ENCODE results near the gene NFKB2.

The NFKB2 gene

DNA sequence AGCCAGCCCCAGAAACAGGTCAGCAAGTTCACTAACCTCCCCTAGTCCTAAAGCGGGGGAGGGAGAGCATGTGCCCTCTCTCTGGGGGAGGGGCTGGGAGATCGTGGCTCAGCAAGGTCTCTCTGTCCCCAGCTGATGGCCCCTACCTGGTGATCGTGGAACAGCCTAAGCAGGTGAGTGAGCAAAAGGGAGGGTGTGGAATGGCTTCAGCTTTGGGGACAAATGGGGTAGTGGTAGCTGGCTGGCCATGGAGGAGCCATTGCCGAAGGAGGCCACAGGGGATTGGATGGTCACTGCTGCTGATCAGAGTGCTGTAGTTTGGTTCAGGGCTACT lies 779 bp downstream of the NFKB2 start:
- no peak for DNase-seq

DNA sequence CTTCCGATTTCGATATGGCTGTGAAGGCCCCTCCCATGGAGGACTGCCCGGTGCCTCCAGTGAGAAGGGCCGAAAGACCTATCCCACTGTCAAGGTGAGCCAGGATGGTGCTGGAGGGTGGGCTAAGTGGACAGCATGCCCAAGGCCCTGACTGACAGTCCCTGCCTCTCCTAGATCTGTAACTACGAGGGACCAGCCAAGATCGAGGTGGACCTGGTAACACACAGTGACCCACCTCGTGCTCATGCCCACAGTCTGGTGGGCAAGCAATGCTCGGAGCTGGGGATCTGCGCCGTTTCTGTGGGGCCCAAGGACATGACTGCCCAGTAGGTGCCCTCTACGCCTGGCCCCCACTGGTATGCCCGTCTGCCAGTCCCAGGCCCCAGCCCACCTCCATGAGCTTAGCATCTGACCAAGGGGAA lies 1.2 kb downstream of the NFKB2 start:
- DNase-seq = no peak

DNA sequence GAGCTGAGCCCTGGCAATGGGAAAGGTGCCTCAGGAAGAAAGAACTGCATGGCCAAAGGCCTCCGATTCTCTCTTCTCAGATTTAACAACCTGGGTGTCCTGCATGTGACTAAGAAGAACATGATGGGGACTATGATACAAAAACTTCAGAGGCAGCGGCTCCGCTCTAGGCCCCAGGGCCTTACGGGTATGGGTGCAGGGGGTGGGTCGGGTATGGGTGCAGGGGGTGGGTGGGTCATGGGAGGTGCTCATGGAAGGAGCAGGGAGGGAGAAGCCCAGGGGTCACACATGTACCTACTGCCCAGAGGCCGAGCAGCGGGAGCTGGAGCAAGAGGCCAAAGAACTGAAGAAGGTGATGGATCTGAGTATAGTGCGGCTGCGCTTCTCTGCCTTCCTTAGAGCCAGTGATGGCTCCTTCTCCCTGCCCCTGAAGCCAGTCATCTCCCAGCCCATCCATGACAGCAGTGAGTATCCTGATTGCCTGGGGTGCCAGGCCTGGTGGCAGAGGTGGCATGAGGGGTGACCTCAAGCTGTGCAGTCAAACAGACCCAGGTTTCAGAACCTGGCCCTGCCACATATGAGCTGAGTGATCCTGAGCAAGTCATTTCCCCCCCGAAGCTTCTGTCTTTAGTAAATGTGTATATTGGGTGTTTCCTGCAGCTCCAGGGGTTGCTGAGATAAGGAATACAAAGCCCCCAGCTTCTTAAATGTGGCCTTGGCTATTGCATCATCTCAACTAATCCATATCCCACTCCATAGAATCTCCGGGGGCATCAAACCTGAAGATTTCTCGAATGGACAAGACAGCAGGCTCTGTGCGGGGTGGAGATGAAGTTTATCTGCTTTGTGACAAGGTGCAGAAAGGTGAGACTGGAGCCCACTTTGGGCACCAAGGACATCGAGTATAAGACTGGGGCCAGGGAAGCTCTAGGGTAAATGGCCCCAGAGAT lies 2.0 kb downstream of the NFKB2 start:
- DNase-seq = no peak

DNA sequence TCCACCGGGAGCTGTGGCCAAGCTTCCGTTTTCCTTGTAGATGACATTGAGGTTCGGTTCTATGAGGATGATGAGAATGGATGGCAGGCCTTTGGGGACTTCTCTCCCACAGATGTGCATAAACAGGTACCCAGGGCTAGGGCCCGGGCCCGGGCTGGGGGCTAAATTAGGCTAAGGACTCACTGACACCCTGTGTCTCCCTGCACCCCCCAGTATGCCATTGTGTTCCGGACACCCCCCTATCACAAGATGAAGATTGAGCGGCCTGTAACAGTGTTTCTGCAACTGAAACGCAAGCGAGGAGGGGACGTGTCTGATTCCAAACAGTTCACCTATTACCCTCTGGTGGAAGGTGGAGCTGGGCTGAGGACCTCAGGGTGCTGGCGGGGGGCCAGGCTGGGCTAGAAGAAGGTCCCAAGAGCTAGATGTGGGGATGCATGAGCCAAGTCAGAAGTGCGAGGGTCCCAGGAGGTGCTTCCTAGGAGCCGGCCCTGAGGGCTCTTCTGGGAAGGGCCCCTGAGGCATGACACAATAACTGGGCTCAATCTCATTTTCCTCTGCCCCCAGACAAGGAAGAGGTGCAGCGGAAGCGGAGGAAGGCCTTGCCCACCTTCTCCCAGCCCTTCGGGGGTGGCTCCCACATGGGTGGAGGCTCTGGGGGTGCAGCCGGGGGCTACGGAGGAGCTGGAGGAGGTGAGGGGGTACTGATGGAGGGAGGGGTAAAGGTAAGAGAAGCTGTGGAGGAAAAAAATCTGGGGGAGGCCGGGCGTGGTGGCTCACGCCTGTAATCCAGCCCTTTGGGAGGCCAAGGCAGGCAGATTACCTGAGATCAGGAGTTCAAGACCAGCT lies 2.9 kb downstream of the NFKB2 start:
- no peak for DNase-seq

DNA sequence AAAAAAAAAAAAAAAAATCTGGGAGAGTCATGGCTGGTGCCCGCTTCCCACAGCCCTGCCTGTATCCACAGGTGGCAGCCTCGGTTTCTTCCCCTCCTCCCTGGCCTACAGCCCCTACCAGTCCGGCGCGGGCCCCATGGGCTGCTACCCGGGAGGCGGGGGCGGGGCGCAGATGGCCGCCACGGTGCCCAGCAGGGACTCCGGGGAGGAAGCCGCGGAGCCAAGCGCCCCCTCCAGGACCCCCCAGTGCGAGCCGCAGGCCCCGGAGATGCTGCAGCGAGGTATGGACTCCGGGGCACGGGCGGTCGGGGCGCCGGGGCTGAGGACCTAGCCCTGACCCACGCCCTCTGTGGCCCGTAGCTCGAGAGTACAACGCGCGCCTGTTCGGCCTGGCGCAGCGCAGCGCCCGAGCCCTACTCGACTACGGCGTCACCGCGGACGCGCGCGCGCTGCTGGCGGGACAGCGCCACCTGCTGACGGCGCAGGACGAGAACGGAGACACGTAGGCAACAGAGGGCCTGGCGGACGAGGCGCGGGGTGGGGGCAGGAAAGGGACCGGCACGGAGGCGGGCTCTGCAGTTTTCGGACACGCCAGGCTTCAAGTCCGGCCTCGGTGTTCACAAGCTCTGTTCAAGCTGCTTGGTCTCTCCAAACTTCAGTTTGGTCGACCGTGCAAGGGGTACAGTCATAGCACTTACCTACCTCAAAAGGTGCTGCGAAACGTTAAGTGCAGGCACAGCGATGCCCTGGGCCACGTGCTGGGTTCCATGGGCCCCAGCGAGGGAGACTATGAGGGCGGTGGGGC lies 3.9 kb downstream of the NFKB2 start:
- no peak for DNase-seq

DNA sequence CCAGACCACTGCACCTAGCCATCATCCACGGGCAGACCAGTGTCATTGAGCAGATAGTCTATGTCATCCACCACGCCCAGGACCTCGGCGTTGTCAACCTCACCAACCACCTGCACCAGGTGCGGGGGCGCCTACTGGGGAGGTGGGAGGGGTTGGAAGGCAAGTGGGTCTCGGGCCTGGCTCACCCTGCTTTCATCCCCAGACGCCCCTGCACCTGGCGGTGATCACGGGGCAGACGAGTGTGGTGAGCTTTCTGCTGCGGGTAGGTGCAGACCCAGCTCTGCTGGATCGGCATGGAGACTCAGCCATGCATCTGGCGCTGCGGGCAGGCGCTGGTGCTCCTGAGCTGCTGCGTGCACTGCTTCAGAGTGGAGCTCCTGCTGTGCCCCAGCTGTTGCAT lies 4.6 kb downstream of the NFKB2 start:
- DNase-seq = no peak

DNA sequence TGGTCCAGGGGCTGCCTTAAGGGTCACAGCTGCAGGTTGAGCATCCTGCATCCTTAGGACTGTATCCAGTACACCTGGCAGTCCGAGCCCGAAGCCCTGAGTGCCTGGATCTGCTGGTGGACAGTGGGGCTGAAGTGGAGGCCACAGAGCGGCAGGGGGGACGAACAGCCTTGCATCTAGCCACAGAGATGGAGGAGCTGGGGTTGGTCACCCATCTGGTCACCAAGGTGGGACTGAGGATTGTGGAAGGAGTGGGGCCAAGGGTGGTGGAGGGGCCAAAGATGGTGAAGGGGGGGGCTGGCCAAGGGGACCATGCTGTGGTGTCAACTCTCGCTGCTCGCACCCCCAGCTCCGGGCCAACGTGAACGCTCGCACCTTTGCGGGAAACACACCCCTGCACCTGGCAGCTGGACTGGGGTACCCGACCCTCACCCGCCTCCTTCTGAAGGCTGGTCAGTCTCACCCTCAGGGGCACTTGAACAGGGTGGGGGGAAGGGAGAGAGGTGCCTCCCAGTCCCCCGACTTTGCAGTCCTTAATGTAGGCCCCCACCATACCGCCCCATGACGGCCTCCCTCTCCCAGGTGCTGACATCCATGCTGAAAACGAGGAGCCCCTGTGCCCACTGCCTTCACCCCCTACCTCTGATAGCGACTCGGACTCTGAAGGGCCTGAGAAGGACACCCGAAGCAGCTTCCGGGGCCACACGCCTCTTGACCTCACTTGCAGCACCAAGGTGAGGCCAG lies 5.3 kb downstream of the NFKB2 start:
- DNase-seq = no peak

DNA sequence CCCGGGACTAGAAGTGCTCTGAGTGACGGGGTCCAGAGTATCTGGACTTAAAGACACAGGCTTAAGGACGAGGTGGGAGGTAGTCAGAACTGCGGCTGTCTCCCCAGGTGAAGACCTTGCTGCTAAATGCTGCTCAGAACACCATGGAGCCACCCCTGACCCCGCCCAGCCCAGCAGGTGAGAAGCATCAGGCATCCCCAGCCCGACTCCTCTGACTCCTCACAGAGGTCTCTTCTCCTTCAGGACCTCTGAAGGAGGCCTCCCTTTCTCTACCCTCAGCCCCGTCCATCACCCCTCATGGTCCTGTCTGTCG lies 5.8 kb downstream of the NFKB2 start:
- DNase-seq = no peak

DNA sequence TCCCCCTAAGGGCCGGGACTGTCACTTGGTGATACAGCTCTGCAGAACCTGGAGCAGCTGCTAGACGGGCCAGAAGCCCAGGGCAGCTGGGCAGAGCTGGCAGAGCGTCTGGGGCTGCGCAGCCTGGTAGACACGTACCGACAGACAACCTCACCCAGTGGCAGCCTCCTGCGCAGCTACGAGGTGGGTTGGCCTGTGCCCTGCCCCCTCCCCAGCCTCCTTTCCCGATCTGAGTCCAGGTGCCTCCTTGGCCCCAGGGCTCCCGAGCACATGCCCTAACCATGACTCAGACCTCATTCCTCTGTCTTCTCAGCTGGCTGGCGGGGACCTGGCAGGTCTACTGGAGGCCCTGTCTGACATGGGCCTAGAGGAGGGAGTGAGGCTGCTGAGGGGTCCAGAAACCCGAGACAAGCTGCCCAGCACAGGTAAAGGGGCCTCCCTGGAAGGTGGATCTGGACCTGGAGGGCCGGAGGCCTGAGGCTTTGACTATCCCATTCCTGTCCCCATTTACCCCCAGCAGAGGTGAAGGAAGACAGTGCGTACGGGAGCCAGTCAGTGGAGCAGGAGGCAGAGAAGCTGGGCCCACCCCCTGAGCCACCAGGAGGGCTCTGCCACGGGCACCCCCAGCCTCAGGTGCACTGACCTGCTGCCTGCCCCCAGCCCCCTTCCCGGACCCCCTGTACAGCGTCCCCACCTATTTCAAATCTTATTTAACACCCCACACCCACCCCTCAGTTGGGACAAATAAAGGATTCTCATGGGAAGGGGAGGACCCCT lies 6.4 kb downstream of the NFKB2 start:
- DNase-seq = no peak

DNA sequence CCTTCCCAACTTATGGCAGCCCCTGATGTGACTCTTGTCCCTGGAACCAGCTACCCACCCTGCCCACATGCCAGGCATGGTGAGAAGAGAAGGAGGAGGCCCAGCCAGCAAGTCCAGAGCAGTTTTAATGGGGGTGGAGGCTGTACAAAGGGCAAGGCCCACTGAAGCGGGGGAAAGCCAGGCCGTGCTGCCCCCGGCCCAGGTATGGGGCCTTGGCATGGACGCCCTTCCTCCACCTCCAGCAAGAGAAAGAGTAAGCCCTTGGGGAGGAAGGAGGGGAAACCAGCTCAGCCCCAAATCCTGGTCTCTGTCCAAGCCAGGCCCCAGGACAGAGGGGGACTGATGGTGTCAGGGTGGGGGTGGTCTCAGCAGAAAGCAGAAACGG lies 7.0 kb downstream of the NFKB2 start:
- no peak for DNase-seq

DNA sequence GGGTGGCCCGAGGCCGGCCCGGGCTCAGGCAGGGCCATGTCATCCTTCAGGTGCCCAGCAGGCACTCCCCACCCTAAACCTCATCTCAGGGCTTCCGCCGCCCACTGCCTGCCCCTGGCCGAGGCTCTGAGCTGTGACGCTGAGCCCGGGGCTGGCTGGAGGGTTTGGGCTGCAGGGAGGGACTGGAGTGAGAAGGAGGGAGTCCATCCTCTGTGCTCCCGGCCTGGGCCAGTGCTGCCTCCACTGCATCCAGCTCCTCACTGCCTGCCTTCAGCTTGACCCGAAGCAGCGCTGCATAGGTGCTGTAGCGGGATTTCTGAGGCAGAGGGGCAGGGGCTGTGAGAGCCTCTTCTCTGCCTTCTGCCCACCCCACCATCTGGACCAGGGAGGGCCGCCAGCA lies 7.6 kb downstream of the NFKB2 start:
- DNase-seq = no peak

DNA sequence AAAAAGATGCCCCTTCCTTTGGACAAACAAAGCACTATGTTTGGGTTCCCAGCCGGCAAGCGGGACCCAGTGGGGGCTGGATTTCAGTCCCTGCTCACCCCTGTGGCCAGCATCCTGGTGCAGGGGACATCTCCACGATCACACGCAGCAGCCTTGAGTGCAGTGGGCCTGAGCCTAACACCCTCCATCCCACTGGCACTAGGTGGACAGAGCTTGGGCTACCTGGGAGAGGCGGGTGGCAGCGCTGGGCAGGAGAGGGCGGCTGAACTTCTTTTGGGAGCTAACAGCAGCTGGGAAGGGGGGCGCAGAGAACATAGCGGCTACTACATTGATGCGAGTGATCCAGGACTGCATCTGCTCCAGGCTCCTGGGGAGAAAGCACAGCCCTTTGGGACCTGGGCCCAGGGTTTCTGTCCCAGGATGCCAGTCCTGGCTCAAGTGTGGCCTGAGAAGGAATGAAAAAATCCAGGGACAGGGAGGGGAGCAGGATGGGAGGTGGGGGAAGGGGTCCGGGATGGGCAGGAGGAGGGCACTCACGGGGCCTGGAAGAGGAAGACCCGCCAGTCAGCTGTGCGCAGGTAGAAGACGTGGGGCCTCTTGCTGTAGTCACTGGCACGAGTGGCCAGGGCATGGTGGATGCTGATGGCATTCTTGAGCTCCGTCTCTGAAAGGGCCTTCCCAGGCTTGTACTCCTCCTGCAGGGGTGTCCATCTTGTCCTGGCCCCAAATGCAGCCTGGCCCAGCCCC lies 9.0 kb downstream of the NFKB2 start:
- DNase-seq = no peak

DNA sequence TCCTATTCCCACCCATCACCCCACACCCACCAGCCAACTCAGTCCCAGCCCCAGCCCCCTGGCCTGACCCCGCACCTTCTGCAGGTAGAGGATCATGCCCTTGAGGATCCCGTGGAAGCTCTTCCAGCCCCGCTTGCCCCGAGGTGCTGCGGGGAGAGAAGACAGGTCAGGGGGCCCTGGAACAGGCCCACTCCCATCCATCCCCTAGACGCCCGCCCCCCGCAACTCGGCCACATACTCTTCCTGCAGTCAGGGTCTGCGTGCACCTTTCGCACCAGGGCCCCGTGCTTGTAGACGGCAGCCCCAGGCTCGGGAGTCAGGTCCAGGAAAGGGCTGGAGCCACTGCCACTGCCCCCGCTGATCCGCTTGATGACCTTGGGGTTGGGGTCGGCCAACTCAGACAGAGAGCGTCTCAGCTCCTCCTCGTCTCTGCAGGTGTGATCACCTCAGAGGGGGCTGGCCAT lies 9.6 kb downstream of the NFKB2 start:
- no peak for DNase-seq

DNA sequence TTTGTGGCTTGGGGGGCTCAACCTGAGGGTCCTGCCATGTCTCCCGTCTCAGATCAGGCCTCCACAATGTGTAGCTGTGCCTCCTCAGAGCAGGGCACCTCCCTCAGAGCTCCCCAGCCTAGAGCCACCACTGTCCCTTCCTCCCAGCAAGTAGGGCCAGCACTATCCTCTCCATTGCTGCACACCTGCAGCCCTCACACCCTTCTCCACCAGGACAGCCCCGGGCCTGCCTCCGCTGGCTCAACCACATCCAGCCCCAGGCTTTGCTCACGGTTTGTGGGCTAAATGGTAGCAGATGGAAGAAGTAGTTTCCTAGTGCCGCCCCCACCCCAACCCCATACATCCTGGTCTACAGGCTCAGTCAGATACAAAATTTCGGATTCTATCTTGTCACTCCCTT lies 10.1 kb downstream of the NFKB2 start:
- DNase-seq = no peak

DNA sequence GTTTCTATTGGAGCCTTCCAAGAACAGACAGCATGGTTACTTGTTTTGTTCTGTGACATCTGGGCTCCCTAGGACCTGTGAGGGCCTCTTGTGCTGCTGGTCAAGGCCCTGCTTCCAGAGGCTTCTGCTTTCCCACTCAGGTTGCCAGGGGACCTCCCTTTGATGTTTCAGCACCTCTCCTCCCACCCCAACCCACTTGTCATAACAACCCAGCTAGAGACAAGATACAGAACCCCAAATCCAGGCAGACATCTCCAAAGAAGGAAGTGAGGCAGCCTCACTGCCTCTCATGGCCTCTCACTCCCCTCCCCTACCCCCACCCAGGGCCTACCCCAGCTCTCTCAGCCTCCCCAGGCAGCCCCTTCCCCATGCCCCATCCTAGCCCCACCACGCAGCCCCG lies 11.3 kb downstream of the NFKB2 start:
- no peak for DNase-seq

DNA sequence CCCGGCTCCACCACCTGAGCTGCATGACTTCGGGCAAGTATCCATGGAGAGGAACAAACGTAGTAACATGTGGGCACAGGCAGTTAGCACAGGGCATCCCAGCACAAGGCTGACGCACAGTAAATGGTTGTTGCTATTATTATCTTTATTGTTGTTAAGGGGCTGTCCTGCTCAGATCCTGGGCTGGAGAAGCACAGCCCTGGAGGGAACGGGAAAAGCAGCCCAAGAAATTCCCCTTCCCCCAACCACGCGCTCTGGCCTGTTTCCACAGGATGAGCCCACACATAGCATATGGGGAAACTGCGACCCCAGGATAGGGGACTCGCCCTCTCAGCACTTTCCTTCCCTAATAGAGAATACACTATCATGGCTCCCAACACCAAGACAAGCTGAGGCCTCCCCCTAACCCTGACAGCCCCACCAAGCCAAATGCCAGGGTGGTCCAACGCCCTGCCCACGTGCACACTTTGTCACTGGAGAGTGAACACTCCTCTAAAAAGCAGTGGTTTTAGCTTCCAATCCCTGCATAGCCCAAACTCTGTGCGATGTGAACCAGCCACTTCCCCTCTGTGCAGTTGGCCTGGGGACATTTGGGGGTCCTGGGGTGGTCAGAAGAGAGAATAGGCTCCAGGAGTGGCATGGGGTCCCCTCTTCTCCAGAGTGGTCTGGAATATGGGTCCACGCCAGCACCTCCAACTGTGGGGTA lies 12.1 kb downstream of the NFKB2 start:
- DNase-seq = no peak

DNA sequence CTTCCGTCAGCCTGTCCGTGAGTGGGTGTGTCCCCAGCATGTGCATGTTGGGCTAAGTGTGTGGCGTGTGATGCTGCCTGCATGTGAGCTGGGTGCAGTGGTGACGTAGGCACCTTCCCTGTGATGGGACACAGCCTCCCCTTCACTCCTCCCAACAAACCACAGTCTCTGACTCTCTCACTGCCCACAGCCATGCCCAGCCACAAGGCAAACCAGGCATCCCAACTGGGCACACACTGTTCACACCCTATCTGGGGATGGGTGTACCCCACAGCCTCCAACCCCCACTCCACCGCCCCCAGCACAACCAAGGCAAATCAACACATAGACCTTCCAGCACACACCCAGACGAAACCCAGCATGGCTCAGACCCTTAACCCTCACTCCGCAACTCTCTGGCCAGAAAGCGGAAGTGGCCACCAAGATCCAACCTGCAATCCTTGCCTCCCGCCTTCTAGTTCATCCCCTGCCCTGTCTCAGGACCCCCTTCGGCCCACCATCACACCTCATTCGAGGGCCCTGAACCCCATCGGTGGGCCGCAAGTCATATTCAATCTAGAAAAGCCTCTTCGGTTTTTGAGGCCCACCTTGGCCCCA lies 12.7 kb downstream of the NFKB2 start:
- DNase-seq = no peak

DNA sequence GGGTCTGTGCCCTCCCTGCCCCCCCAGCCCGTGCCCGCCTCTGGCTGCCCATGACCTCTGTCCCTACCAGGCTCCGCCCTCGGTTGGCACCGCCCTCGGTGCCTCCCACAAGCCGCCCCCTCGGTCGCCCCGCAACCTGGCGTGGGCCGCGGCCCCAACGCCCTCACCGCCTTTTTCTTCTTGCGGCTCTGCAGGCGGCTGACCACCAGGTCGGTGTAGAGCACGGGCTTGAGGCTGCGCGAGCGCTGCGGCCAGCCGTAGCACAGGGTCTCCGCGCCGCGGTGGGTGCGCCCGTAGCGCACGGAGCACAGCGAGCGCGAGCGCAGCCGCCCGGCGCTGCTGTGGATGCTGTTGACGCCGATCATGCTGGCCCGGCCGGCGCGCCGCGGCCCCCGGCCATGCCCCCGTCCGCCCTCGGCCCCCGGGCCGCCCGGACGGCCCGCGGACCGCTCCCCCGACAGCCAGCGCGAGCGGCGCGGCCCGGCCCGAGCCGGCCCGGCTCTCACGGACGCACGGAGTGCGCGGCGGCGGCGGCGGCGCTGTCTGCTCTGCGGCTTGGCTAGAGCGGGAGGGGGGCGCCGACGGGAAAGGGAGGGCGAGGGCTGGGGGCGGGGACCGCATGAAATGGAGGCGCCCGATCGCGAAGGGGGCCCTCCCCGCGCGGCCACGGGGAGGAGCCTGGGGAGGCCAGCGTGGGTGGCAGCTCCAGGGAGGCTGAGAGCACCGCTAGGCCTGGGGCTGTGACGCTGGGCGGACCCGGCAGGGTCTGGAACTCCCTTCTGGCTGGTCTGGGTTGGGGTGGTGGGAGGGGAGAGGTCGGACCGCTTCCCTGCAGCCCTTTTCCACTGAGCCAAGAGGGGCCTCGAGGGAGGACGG lies 13.5 kb downstream of the NFKB2 start:
- no peak for DNase-seq
